ENCODE data around the gene TTC5. TPM values are rescaled to one million over a fixed set of nuclear protein-coding genes. Genes with fewer than 3 reads are reported as not detected.
"Not testable (repeated sequence)": the region's sequence is repeated elsewhere in the genome, so short reads cannot be mapped to it uniquely, and the experiment has no call there.

Gene TTC5
- 30.5 and 31.8 TPM in 2 replicates for total RNA-seq

GRCh38 chr14:20305265-20306078 lies at the start of gene TTC5:
Gene TTC5 (minus strand): TSS chr14:20305951. CDS start chr14:20305937, 14 bp downstream.
- peak; percentile 95 for DNase-seq

DNA sequence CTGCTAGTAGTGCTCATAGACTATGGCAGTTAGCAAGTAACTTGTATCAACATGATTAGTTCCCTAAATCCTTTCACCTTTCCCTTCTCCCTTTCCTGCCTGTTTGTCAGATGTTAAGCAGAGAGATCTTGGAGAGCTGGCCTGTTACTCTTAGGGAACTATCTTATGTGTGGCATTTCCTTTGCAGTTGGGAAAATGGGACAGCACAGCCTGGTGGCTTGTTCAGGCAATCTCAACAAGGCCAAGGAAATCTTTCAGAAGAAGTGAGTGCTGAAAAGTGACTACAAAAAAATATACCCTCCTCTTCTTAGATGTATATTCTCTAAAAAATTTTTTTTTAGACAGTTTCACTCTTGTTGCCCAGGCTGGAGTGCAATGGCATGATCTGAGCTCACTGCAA lies 45.1 kb upstream of the TTC5 start:
- DNase-seq: peak; percentile 37

DNA sequence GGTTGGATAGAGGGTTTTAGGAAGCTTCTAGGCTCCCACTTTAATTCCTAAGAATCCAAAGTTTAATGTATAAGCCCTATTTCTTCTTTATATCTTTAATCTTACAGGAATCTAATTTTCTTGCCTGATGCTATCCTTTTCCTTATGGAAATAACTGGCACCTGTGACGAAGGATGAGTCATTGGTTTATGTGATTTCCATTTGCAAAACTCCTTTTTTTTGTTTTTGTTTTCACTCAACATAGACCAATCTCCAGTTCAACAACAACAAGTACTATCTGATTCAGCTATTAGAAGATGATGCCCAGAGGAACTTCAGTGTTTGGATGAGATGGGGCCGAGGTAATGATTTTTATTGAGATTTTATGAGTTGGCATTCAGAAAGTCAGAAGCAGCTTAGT lies 44.5 kb upstream of the TTC5 start:
- DNase-seq: peak; percentile 44

GRCh38 chr14:20347747-20348146 lies 42.0 kb upstream of the TTC5 start:
- no peak for DNase-seq

DNA sequence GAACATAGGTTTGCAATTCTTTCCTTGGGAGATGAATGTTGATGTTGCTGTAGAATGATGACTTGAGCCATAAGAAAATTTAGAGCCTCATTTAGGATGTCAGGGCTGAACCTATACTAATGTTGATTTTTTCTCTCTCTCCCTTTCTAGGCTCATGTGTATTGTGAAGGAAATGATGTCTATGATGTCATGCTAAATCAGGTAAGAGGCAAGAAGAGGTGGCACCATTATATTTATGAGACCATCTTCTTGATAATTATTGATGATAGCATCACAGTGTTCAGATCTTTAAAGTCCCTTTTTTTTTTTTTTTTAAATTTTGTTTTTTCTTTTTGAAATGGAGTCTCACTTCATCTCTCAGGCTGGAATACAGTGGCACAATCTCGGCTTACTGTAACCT lies 41.0 kb upstream of the TTC5 start:
- DNase-seq: no peak

DNA sequence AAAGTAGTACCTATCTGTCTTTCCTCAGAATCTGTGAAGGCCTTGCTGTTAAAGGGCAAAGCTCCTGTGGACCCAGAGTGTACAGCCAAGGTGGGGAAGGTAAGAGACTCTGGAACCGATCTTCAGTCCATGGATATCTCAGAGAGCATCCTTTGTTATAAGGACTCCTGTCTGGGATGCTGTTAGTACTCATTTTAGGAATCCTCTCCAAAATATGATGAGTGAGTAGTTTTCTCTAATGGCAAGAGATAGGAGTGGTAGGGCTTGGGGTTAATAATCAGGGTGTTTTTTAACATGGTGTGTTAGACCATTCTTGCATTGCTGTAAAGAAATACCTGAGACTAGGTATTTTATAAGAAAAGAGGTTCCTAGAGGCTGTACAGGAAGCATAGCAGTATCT lies 39.6 kb upstream of the TTC5 start:
- DNase-seq: no peak

DNA sequence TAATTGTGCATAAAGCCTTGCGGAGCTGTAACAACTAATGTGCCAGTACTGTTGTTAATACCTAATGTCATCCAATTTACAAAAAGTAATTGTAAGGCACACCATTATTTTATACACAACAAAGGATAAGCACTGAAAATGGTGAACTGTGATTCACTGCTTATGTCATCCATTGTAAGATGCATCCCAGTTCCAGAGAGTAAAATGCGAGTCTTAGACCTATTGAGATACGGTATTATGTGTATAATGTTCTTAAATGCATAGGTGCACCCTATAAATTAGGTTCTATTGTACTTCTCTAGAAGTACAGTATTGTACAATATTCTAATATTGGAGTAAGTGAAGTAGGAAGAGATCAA lies 38.1 kb upstream of the TTC5 start:
- peak; percentile 58 for DNase-seq

DNA sequence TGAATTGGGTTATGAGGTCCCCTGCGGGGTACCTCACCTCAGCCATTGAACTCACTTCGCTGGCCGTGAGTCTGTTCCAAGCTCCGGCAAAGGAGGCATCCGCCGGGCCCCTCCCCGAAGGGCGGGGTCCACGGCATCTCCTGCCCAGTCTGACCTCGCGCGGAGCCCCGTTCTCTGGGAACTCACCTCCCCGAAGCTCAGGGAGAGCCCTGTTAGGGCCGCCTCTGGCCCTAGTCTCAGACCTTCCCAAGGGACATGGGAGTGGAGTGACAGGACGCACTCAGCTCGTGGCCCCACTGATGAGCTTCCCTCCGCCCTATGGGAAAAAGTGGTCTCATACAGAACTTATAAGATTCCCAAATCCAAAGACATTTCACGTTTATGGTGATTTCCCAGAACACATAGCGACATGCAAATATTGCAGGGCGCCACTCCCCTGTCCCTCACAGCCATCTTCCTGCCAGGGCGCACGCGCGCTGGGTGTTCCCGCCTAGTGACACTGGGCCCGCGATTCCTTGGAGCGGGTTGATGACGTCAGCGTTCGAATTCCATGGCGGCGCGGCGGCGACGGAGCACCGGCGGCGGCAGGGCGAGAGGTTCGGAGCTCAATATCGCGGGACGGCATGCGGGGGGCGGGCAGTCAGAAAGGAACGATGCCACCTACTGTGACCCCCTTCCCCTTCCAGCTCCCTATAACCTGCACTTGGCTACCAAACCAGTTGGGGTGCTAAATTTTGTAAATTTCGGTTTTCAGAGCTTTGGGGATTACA lies 37.5 kb upstream of the TTC5 start, which contains the start of gene PARP2:
Gene PARP2, plus strand, starts transcription at position 544 of the 770 bp plus-strand sequence. Its CDS starts 7 bp downstream, at position 551.
- DNase-seq: peak; percentile 99

DNA sequence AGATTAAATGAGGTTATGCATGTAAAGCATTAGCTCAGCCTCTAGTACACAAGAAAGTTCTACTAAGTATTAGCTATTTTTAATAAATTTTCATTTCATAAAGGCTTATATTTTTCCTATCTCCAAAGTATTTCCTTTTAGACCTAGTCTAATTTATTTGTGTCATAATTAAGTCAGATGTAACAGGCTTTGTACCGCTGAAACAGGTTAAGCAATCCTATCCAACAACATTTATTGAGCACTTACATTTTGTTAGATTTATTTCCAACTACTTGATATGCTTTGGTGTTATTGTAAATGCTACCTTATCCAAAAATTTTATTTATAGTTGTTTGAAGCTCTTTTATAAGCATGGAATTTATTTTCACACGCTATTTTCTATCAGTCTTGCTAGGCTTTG lies 35.9 kb upstream of the TTC5 start:
- DNase-seq: no peak

- not testable (repeated sequence) for DNase-seq
These were observed 35.3 kb upstream of the TTC5 start for GRCh38 chr14:20341032-20341431.

- DNase-seq: no peak
These were observed 28.3 kb upstream of the TTC5 start for GRCh38 chr14:20334017-20334416.

- DNase-seq: no peak
These were observed 27.7 kb upstream of the TTC5 start for GRCh38 chr14:20333494-20333841.

GRCh38 chr14:20332788-20333493 lies 27.2 kb upstream of the TTC5 start, which contains the start of gene CCNB1IP1:
Gene CCNB1IP1 (minus strand): TSS chr14:20333279. CDS start chr14:20316523, 16,756 bp downstream.
- peak; percentile 84 for DNase-seq

- peak; percentile 36 for DNase-seq
These were observed 26.7 kb upstream of the TTC5 start for GRCh38 chr14:20332431-20332787.

DNA sequence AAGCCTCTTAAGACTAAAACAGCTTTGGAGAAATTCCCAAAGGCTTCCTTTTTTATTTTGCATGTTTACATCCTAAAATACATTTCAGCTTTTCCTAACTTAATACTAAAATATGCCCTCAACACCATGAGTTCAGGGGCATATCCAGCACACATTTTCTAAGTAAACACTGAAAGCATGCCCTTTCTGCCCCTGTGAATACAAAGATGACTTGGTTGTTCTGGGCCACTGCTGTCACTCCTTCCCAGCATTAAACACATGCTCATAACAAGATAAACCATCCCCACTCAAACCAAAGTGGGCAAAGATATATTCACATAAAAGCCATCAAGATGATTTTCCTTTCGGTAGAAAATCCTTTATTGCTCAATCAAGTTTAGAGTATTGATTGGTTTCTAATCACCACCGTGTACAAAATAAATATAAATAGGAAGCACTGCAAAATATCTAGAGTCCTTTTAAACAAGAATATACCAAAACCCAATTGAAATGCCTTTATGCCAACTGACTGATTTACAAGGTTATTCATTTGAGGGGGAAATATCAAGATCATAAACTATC lies 25.4 kb upstream of the TTC5 start:
- no peak for DNase-seq

DNA sequence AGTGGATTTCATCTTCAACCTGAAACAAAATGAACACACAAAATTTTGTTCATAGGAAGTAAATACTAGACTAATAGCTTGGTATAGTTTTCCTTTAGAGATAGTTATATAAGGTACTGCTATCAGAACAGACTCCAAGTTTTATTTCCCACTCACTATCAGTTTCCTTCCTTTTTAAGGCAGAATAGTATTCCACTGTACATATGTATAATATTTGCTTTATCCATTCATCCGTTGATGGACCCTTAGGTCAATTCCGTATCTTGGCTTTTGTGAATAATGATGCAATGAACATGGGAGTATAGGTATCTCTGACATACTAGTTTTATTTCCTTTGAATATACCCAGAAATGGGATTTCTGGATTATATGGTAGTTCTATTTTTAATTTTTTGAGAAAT lies 23.6 kb upstream of the TTC5 start:
- DNase-seq: no peak

DNA sequence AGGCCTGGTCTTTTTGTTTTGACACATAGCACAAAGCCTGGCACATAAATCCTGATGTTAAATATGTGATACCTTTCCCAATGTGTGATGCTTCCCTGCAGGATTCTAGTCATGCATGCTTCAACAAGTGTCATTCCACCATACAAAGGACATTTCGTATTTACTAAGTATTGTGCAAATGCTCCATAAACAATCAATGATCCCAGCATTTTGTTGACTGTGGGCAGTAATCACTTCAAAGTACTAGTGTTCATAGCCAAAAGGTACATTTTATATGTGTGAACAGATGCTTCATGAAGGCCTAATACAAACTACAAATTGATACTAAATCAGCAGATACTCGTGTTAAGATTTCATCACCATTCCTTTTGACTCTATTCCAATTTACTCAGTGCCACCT lies 23.0 kb upstream of the TTC5 start:
- DNase-seq: no peak

DNA sequence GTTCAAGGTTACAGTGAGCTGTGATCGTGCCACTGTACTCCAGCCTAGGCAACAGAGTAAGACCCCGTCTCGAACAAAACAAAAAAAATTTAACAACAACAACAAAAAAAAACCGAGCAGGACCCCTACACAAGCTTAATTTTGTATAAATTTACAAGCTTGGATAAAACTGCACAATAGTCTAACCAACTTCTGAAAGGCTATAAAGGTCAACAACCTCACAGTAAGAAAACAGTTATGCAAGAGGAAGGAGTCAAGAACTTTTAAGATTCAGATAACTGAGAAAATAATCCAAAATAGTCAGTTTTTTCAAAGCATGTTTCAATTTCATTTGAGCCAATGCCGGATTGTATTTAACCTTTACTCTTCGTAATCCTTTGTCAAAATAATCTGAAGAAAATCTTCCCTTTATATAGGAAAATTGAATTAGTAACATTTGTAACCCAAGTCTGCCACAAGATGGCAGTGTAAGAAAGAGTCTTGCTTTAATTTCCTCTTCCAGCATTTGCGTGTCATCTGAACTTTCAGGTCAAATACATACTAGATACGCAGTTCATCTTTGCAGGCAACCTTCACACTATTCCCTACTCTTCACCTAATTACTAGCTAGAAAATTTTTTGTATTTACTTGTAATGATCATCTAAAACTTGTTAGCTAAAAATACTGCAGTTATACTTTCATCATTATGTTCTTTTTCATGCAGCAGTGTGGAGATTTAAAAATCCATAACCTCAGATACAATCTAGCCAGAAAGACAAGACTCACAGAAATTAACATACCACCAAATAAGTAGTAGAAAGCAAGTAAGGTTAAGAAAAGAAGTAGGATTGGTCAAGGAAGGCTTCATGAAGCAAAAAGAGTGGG lies 21.5 kb upstream of the TTC5 start:
- DNase-seq: peak; percentile 82

DNA sequence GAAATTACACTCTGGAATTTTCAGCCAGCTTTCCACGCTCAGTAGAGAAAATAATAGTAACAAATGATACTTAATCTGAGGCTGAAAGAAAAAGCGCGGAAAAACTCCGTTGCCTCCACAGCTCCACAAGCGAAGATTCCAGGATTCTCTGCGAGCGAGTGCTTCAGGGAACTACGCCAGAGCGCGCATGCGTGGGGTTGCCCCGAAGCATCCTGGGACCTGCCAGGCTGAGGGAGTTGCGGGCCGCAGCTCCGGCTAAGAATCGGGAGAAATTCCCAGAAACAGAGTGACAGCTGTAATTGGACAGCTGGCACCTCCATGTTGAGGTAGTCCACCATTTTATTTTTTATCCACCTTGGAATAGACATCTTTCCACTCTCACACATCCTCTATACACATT lies 12.0 kb upstream of the TTC5 start:
- DNase-seq: no peak

DNA sequence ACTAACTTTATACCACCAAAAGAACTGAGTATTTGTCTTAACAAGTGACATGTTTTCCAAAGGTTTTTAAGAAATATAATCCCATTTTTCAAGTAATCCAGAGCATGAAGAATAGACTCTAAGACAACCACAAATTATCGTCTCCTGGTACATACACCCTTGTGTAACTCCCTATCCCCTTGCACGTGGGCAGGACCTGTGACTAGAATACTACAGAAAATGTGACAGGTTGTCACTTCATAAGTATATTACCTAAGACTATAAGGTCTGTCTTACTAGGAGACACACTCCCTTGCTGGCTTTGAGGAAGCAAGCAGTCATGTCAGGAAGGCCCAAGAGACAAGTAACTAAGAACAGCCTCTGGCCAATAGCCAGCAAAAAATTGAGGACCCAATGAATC lies 8.3 kb upstream of the TTC5 start:
- no peak for DNase-seq

- no peak for DNase-seq
These were observed 300 bp upstream of the TTC5 start for GRCh38 chr14:20306079-20306423.

All from dermis blood vessel endothelial cell (primary cell).